GM11168 (cell line): ENCODE results near the gene NANS.
"Not testable (repeated sequence)": the region's sequence is repeated elsewhere in the genome, so short reads cannot be mapped to it uniquely, and the experiment has no call there.

ENCODE experiments used
- in situ Hi-C: fragments of 300-500 bp; cut with MboI; formaldehyde crosslinking; loops from one replicate; pipeline ENCODE4 v1.12.0; 2022; ENCODE audit warnings: low sequenced_read_pairs; ENCODE audit not compliant: unreplicated experiment

The NANS gene

DNA sequence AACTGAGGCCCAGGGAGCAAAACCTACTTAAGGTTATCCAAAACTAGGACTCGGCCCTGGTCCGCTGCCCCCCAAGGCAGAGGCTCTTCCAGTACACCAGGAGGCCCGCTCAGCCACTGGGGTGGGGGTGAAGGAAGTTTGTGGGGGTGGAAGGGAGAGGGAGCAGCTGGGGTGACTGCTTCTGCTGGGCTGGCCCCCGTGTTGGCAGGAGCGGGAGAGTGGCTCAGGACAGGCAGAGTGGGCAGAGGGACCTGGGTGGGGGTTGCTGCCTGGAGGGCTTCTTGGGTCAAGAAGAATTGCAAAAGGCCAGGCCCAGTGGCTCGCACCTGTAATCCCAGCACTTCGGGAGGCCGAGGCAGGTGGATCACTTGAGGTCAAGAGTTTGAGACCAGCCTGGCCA lies 70.7 kb downstream of the NANS start:
- in situ Hi-C loops: no loop called here

DNA sequence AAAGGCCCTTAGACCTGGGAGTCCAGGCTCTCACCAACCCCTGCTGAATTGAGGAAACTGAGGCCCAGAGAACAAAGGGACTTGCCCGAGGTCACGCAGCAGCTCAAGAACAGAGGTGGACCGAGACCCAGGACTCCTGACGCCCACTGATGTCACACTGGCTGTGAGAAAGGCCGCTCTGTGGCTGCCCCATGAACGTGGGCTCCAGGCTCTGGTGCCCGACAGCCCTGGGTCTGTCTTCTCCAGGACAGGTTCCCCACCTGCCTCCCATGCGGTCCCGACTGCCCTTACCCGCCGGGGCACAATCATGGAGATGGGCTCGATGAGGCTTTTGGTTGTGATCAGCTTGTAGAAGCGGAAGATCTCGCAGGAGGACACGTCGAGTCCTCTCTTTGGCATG lies 71.8 kb downstream of the NANS start:
- in situ Hi-C loops: no loop called here

DNA sequence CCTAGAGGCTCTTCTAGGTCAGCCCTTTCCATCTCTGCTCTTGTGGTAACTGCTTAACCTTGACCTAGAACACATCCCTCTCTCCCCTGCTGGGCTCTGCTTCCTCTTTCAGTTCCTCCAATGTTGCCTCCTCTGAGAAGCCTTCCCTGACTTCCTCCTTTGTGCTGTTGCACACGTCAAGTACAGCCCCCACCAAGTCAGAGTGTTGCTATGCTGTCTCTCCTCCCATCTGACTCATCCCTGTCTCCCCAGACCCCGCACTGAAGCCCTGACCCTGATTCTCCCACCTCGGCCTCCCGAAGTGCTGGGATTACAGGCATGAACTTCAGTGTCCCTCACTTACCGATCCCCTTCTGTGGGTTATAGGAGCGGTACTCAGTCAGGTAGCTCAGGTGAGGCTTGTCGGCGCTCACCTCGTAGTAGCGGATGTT lies 72.9 kb downstream of the NANS start:
- in situ Hi-C loops: no loop called here

DNA sequence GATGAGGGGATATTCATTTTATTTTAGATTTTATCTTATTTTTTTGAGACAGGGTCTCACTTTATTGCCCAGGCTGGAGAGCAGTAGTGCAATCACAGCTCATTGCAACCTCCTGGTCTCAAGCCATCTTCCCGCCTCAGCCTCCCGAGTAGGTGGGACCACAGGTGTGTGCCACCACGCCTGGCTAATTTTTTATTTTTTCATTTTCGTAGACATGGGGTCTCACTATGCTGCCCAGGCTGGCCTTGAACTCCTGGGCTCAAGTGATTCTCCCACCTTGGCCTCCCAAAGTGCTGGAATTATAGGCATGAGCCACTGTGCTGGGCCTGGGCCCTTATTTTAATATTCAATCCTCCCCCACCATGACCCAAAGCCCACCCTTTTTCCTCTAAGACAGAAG lies 73.5 kb downstream of the NANS start:
- in situ Hi-C loops: not testable (repeated sequence)

DNA sequence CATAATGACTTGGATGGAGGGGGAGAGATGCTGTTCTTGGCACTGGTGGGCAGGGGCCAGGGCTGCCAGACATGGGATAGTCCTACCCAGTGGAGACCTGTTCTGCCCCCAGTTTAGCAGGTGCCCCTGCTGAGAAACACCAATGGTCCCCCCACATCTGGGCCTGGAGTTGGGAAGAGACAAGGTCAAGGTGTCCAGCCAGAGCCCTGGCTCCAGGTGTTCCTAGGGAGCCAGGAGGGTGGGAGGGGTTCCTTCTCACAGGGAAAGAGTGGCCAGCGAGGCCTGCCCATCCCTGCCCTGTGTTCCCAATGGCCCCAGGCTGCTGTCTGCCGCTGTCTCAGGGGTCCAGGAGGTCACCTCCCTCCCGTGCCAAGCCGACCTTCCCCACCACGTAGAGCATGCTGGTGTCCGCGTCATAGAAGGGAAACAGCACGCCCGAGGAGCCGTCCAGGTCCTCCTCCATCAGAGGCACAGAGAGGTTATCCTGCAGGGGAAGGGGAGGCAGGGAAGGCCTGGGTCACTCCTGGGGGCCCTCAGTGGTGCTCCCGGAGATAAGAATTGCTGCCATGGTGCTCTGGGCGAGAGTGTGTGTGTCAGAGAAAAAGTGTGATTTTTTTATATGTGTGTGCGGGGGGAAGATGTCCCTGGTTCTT lies 74.2 kb downstream of the NANS start:
- in situ Hi-C loops: no loop called here

DNA sequence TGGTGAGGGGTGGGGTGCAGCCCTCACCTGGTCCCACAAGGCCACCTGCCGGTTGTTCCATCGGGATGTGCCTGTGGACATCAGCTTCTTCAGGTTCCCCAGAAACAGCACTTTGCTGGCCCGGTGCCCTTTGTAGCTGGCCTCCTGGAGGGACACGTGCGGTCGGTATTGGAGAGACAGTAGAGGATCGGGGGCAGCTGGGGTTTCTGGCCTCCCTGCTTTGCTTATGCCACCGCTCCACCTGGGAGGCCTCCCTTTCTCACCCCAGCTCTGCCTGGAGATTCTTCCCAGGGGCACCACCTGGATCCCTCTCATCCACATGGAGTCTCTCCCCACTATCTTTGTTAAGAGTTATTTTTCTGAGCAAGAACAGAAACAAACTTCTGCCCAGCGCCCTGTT lies 75.6 kb downstream of the NANS start:
- in situ Hi-C loops: no loop called here
